ENCODE data around the gene TEX52. TPM values are rescaled to one million over a fixed set of nuclear protein-coding genes. Genes with fewer than 3 reads are reported as not detected.
A peak's percentile ranks its signal among the peaks of the same experiment; 100 is the strongest.

Gene TEX52
- total and polyA plus RNA-seq, 2 of the 13 experiments (the other 11 are each of a cell fraction or from before 2014, with no cell fraction given), result 0.05 TPM; not detected in 1

GRCh38 chr12:2890388-2891239 is 33.8 kb upstream of the TEX52 start, which contains the start of gene TULP3 (continued):
- TF ChIP-seq TCF12 (IDR thresholded peaks at IDR 0.05) (no peak), TCF12 (CRISPR knock-in tag; IDR thresholded peaks at IDR 0.05) (no peak), ZNF282 (IDR thresholded peaks at IDR 0.05; ENCODE audit: partially characterized antibody) (no peak), YEATS4 (CRISPR knock-in tag; IDR thresholded peaks at IDR 0.05; ENCODE audit: borderline replicate concordance) (peak; percentile 89), ZIK1 (CRISPR knock-in tag; IDR thresholded peaks at IDR 0.05; ENCODE audit: borderline replicate concordance, low read depth) (peak; percentile 93; the same call in 1 of the 2 replicates), RNF219 (CRISPR knock-in tag; IDR thresholded peaks at IDR 0.05) (no peak), SIX1 (CRISPR knock-in tag; IDR thresholded peaks at IDR 0.05; ENCODE audit: borderline replicate concordance) (no peak), ZNF3 (CRISPR knock-in tag; IDR thresholded peaks at IDR 0.05) (no peak), CBX2 (IDR thresholded peaks at IDR 0.05; ENCODE audit: low read depth, low read length) (no peak), CBX2 (CRISPR knock-in tag; IDR thresholded peaks at IDR 0.05; ENCODE audit: low read depth) (no peak), MLXIP (CRISPR knock-in tag; IDR thresholded peaks at IDR 0.05; ENCODE audit: borderline replicate concordance) (no peak; the same call in 1 of the 2 replicates), TGIF2 (CRISPR knock-in tag; IDR thresholded peaks at IDR 0.05) (peak; percentile 93), ZNF724P (CRISPR knock-in tag; IDR thresholded peaks at IDR 0.05; ENCODE audit: borderline replicate concordance) (peak; percentile 80), ZNF619 (CRISPR knock-in tag; IDR thresholded peaks at IDR 0.05) (peak; percentile 81; the same call in 1 of the 2 replicates), PPARG (CRISPR knock-in tag; conservative IDR thresholded peaks at IDR 0.05) (no peak), ZNF253 (CRISPR knock-in tag; IDR thresholded peaks at IDR 0.05; ENCODE audit: borderline replicate concordance) (no peak), HDAC1 (CRISPR knock-in tag; IDR thresholded peaks at IDR 0.05) (peak; percentile 91), FOXM1 (CRISPR knock-in tag; IDR thresholded peaks at IDR 0.05) (no peak)
- TF ChIP-seq, protein P1, sequence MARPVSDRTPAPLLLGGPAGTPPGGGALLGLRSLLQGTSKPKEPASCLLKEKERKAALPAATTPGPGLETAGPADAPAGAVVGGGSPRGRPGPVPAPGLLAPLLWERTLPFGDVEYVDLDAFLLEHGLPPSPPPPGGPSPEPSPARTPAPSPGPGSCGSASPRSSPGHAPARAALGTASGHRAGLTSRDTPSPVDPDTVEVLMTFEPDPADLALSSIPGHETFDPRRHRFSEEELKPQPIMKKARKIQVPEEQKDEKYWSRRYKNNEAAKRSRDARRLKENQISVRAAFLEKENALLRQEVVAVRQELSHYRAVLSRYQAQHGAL (CRISPR knock-in tag; IDR thresholded peaks at IDR 0.05; ENCODE audit: not compliant biosample characterization), result peak; percentile 14
- TF ChIP-seq, protein P2, sequence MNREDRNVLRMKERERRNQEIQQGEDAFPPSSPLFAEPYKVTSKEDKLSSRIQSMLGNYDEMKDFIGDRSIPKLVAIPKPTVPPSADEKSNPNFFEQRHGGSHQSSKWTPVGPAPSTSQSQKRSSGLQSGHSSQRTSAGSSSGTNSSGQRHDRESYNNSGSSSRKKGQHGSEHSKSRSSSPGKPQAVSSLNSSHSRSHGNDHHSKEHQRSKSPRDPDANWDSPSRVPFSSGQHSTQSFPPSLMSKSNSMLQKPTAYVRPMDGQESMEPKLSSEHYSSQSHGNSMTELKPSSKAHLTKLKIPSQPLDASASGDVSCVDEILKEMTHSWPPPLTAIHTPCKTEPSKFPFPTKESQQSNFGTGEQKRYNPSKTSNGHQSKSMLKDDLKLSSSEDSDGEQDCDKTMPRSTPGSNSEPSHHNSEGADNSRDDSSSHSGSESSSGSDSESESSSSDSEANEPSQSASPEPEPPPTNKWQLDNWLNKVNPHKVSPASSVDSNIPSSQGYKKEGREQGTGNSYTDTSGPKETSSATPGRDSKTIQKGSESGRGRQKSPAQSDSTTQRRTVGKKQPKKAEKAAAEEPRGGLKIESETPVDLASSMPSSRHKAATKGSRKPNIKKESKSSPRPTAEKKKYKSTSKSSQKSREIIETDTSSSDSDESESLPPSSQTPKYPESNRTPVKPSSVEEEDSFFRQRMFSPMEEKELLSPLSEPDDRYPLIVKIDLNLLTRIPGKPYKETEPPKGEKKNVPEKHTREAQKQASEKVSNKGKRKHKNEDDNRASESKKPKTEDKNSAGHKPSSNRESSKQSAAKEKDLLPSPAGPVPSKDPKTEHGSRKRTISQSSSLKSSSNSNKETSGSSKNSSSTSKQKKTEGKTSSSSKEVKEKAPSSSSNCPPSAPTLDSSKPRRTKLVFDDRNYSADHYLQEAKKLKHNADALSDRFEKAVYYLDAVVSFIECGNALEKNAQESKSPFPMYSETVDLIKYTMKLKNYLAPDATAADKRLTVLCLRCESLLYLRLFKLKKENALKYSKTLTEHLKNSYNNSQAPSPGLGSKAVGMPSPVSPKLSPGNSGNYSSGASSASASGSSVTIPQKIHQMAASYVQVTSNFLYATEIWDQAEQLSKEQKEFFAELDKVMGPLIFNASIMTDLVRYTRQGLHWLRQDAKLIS (CRISPR knock-in tag; IDR thresholded peaks at IDR 0.05), result no peak

All from HepG2 (cell line).